ENCODE measurements around the gene TRUB1.

TRUB1 gene

DNA sequence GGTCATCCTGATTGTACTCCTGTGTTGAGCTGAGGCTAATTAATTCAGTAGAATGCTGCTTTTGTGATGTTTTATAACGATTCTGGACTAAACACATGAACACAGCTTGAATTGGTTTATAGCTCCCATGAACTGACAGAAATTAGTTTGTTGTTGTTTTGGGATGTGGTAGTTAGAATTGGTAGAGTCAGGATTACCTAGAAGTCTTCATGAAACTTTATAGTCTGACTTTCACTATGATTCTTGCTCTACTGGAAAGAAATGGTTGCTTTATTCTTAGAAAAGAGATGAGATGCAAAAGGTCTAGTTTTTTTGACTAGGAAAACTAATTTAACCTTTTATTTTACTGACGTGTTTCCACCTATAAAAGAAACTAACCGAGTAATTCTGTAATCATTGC is 23.4 kb upstream of the TRUB1 start:
- Histone ChIP-seq H3K4me3 (IDR thresholded peaks at IDR 0.05; ENCODE audit: insufficient read depth, low read depth, low read length) (no peak overlapping the region), H3K27me3 (ENCODE audit: insufficient read depth, low read depth) (no peaks in the 10 kb centered on the region)
- TF ChIP-seq, protein P1, sequence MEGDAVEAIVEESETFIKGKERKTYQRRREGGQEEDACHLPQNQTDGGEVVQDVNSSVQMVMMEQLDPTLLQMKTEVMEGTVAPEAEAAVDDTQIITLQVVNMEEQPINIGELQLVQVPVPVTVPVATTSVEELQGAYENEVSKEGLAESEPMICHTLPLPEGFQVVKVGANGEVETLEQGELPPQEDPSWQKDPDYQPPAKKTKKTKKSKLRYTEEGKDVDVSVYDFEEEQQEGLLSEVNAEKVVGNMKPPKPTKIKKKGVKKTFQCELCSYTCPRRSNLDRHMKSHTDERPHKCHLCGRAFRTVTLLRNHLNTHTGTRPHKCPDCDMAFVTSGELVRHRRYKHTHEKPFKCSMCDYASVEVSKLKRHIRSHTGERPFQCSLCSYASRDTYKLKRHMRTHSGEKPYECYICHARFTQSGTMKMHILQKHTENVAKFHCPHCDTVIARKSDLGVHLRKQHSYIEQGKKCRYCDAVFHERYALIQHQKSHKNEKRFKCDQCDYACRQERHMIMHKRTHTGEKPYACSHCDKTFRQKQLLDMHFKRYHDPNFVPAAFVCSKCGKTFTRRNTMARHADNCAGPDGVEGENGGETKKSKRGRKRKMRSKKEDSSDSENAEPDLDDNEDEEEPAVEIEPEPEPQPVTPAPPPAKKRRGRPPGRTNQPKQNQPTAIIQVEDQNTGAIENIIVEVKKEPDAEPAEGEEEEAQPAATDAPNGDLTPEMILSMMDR (conservative IDR thresholded peaks at IDR 0.05; ENCODE audit: low read depth, low read length): no peak

DNA sequence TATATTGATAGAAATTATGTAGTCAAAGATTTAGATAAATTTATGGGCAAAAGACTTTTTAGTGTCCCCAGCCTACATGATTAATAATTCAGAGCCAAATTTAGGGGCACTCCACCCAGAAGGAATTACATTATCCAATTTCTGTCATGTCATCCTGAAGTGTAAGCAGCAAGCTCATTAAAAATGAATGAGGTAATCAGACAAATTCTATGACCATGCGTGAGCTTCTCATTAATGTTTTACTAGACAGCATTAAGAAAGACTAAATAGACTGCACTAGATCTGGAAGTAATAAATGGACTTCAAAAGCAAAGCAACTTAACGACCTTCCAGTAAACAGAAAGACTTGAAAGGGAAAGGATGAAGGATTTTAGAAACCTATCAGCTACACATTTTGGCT is 22.7 kb upstream of the TRUB1 start:
- Histone ChIP-seq H3K27me3 (ENCODE audit: insufficient read depth, low read depth) (no peaks in the 10 kb centered on the region), H3K4me3 (IDR thresholded peaks at IDR 0.05; ENCODE audit: insufficient read depth, low read depth, low read length) (no peak overlapping the region), H3K4me2 (no peak overlapping the region), H2AFZ (ENCODE audit: low read depth) (no peak overlapping the region), H3K36me3 (ENCODE audit: insufficient read depth) (no peaks in the 10 kb centered on the region), H3K4me1 (ENCODE audit: low read depth, poor library complexity, severe bottlenecking) (no peaks in the 10 kb centered on the region), H3K27ac (no peak overlapping the region), H3K79me2 (ENCODE audit: insufficient read depth, low read depth) (no peaks in the 10 kb centered on the region), H3K9ac (no peak overlapping the region), H4K20me1 (ENCODE audit: insufficient read depth) (no peaks in the 10 kb centered on the region)
- TF ChIP-seq, protein P1 (conservative IDR thresholded peaks at IDR 0.05; ENCODE audit: low read depth, low read length): no peak

More for the DNA sequence above, 23.4 kb upstream of the TRUB1 start:
- Histone ChIP-seq H4K20me1 (ENCODE audit: insufficient read depth) (no peaks in the 10 kb centered on the region), H3K4me1 (ENCODE audit: low read depth, poor library complexity, severe bottlenecking) (no peaks in the 10 kb centered on the region), H3K36me3 (ENCODE audit: insufficient read depth) (no peaks in the 10 kb centered on the region), H3K79me2 (ENCODE audit: insufficient read depth, low read depth) (no peaks in the 10 kb centered on the region), H3K4me2 (no peak overlapping the region), H2AFZ (ENCODE audit: low read depth) (no peak overlapping the region), H3K9ac (no peak overlapping the region), H3K27ac (no peak overlapping the region)

DNA sequence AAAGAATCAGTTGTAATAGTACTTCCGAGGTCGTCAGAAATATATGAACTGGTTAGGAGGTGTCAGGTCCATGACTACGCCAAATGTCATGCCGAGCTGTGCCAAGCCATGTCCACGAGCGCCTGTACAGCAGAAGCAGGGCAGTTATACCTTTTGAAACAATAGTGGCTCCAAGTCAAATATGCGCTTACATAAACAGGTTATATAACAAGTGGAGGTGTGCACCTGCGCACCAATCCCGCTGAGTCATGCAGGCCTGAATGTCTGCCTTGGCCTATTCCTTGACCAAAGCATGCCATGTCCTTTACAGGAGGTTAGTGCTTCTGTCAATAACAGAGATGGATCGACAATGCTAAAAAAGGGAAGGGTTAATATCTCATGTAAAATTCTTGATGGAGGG is 21.3 kb upstream of the TRUB1 start:
- Histone ChIP-seq H2AFZ (ENCODE audit: low read depth) (no peak overlapping the region), H3K36me3 (ENCODE audit: insufficient read depth) (no peaks in the 10 kb centered on the region), H3K79me2 (ENCODE audit: insufficient read depth, low read depth) (no peaks in the 10 kb centered on the region), H3K9ac (no peak overlapping the region), H3K4me1 (ENCODE audit: low read depth, poor library complexity, severe bottlenecking) (no peaks in the 10 kb centered on the region), H3K27me3 (ENCODE audit: insufficient read depth, low read depth) (no peaks in the 10 kb centered on the region), H3K27ac (no peak overlapping the region), H3K4me2 (no peak overlapping the region), H3K4me3 (IDR thresholded peaks at IDR 0.05; ENCODE audit: insufficient read depth, low read depth, low read length) (no peak overlapping the region), H4K20me1 (ENCODE audit: insufficient read depth) (no peaks in the 10 kb centered on the region)
- TF ChIP-seq, protein P1 (conservative IDR thresholded peaks at IDR 0.05; ENCODE audit: low read depth, low read length): no peak

DNA sequence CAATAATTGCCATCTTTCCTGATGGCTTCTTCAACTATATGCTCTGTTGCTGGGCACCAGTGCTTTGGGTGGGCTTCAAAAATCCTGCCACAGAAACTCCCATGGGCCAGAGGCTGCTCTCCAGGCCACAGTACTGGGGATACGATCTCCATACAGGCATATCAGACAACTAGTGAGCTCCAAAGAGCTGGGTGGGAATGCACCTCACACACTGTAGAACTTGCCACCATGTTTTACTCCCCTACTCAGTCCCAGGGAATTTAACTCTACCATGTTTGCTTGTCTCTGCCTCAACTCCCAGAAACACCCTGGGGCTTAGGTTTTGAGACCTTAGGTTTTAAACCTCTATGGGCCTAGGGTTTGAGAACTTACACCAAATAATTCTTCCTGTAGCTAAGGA is 20.5 kb upstream of the TRUB1 start:
- Histone ChIP-seq H3K79me2 (ENCODE audit: insufficient read depth, low read depth) (no peaks in the 10 kb centered on the region), H3K4me1 (ENCODE audit: low read depth, poor library complexity, severe bottlenecking) (no peaks in the 10 kb centered on the region), H2AFZ (ENCODE audit: low read depth) (no peak overlapping the region), H3K27ac (no peak overlapping the region), H3K4me3 (IDR thresholded peaks at IDR 0.05; ENCODE audit: insufficient read depth, low read depth, low read length) (no peak overlapping the region), H3K9ac (no peak overlapping the region), H3K36me3 (ENCODE audit: insufficient read depth) (no peaks in the 10 kb centered on the region), H3K4me2 (no peak overlapping the region), H4K20me1 (ENCODE audit: insufficient read depth) (no peaks in the 10 kb centered on the region), H3K27me3 (ENCODE audit: insufficient read depth, low read depth) (no peaks in the 10 kb centered on the region)
- TF ChIP-seq, protein P1 (conservative IDR thresholded peaks at IDR 0.05; ENCODE audit: low read depth, low read length): no peak

Data from KMS-11 (cell line).